ENCODE data around the gene PTGIS. TPM values are rescaled to one million over a fixed set of nuclear protein-coding genes. Genes with fewer than 3 reads are reported as not detected.
A peak's percentile ranks its signal among the peaks of the same experiment; 100 is the strongest.

The PTGIS gene
- total RNA-seq, 1 donor from 2014 or later: 31.0 TPM

DNA sequence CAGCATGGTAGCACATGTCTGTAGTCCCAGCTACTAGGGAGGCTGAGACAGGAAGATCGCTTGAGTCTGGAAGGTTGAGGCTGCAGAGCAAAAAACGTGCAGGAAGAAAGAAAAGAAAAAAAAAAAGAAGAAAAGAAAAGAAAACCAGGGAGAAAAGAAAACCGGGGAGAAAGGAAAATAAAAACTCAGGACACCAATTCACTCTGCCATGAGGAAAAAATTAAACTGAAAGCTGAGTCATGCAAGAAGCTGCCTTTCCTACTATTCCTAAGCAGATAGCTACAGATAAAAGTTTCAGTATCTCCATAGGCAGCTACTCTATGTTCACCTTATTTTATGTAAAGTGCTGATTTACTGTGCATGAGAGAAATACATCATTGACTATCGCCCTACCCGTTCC lies 10.5 kb downstream of the PTGIS start:
- Mint-ChIP-seq H3K27ac (no peak overlapping the region), H3K36me3 (ENCODE audit: low read depth) (peaks cover 38% of the 10 kb centered on the region), H3K4me1 (ENCODE audit: low read depth) (peaks cover 8% of the 10 kb centered on the region), H3K4me3 (ENCODE audit: low read depth) (no peak overlapping the region), H3K9me3 (peaks cover 22% of the 10 kb centered on the region), H3K27me3 (ENCODE audit: low read depth) (peaks cover 10% of the 10 kb centered on the region)
- intact Hi-C loops (cut with micrococcal nuclease): no loop called here
- no peak for DNase-seq (ENCODE audit: low spot score)

DNA sequence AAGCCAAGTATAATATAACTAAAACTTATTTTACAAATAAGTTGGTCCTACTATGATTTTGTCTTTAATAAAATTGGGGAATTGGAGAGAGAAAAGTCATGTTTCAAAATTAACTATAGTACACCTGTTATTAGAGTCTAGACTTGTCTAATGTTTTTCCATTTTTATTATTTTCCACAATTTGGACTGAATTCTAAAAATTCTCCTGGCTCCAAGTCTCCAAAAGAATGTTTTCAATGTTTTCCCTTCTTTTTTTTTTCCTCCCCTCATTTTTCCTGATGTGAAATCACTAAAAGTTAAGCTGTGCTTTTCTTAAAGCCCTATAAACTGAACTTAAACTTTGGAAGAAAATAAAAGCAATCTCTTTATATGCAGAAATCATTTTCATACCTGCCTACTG lies 11.3 kb downstream of the PTGIS start:
- DNase-seq (ENCODE audit: low spot score): no peak
- Mint-ChIP-seq H3K27ac (no peak overlapping the region), H3K27me3 (ENCODE audit: low read depth) (peaks cover 10% of the 10 kb centered on the region), H3K4me3 (ENCODE audit: low read depth) (no peak overlapping the region), H3K9me3 (peaks cover 22% of the 10 kb centered on the region), H3K4me1 (ENCODE audit: low read depth) (peaks cover 7% of the 10 kb centered on the region), H3K36me3 (ENCODE audit: low read depth) (peaks cover 38% of the 10 kb centered on the region)
- intact Hi-C loops (cut with micrococcal nuclease): no loop called here

DNA sequence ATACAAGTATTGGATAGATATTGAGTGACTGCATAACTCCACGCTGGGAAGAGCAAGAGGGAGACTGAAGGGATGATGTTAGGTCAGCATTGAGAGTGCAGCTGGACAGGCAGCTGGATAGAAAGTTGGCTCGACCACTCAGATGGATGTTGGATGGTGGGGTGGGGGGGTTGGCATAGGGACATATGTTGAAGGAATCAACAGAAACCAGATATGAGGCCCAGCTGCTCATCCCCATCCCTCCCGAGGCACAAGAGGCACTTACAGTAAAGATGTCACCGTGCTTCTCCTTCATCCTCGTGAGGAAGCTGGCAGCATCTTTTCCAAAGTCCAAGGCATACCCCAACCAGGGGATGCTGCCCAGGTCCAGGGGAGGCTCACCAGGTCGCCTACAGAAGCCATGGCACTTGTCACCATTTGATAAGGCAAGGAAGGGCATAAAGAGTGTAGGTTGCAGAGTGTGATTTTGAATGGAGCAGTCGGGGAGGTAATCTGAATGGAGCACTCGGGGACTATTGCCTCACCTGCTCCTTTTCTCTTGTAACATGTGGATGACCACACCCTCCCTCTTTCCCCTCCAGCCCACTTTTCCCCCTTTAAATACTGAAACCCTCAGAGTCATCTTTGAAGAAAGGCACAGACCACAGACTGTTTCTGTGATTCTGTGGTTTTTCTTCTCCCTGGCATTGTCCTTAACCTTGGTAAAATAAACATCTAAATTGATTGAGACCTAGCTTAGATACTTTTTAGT lies 18.0 kb downstream of the PTGIS start:
- Mint-ChIP-seq H3K27ac (peak overlapping the region; percentile 67), H3K36me3 (ENCODE audit: low read depth) (peaks cover 22% of the 10 kb centered on the region), H3K9me3 (peaks cover 16% of the 10 kb centered on the region), H3K27me3 (ENCODE audit: low read depth) (no peaks in the 10 kb centered on the region), H3K4me1 (ENCODE audit: low read depth) (peaks cover 4% of the 10 kb centered on the region), H3K4me3 (ENCODE audit: low read depth) (no peak overlapping the region)
- DNase-seq (ENCODE audit: low spot score): no peak
- intact Hi-C loops (cut with micrococcal nuclease): loop anchor here (1.0 kb wide), 1 partner anchor 45 kb away; no protein-coding TSS in a partner anchor

DNA sequence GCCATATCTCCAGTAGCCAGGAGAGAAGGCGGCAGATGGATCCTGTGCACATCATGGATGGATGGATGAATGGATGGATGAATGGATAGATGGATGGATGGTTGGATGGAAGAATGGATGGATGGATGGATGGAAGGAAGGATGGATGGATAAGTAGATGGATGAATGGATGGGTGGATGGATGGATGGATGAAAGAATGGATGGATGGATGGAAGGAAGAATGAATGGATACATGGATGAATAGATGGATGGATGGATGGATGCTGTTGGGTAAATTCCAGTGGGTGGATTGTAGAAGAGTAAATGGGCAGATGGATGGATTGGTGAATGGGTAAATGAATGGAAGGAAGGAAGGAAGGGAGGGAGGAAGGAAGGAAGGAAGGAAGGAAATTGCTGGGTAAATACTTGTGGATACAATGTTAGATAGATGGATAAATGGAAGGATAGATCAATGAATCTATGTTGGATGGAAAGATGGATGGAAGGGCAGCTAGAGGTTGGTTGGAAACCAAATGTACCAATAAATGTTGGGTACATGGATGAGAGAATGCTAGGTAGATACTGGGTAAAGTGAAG lies 19.5 kb downstream of the PTGIS start:
- Mint-ChIP-seq H3K9me3 (peaks cover 16% of the 10 kb centered on the region), H3K4me3 (ENCODE audit: low read depth) (no peak overlapping the region), H3K27me3 (ENCODE audit: low read depth) (no peaks in the 10 kb centered on the region), H3K27ac (no peak overlapping the region), H3K4me1 (ENCODE audit: low read depth) (peaks cover 12% of the 10 kb centered on the region), H3K36me3 (ENCODE audit: low read depth) (peaks cover 35% of the 10 kb centered on the region)
- intact Hi-C loops (cut with micrococcal nuclease): no loop called here
- DNase-seq (ENCODE audit: low spot score): no peak

DNA sequence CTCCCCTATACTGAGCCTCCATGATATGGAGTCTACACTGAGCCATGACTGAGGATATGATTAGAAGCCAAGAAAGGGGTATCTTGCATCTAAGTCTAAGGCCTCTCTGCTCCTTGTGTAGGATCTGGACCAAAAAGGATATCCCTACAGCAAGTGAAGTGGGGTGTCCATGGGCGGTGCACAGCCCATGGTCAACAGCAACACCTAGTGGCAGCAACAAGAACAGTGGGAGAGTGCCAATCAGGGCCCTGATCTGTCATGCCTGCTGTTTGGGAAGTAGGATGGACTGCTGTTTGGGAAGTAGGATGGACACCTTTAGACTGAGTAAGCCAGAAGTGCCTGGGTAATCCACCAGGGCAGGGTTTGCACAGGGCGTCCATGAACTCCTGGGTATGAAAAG lies 22.4 kb downstream of the PTGIS start:
- DNase-seq (ENCODE audit: low spot score): no peak
- Mint-ChIP-seq H3K27me3 (ENCODE audit: low read depth) (no peaks in the 10 kb centered on the region), H3K27ac (no peak overlapping the region), H3K4me1 (ENCODE audit: low read depth) (peaks cover 28% of the 10 kb centered on the region), H3K4me3 (ENCODE audit: low read depth) (no peak overlapping the region), H3K9me3 (peaks cover 16% of the 10 kb centered on the region), H3K36me3 (ENCODE audit: low read depth) (peaks cover 51% of the 10 kb centered on the region)
- intact Hi-C loops (cut with micrococcal nuclease): no loop called here

DNA sequence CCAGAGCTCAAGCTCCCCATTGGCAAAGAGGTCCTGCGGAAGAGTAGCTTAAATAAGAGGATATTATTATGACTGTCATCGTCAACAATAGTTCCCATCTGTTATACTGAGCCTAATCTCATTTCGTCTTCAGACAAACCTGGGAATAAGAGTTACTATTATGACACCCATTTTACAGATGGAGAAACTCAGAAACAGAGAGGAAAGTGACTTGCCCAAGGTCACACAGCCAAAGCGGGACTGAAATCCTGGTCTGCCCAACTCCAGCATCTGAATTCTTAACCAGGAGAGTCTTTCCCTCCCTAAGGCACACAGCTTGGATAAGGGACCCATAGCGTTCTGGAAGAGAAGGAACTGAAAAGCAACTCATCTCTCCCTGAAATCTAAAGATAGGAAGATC lies 23.4 kb downstream of the PTGIS start:
- Mint-ChIP-seq H3K4me3 (ENCODE audit: low read depth) (no peak overlapping the region), H3K27ac (no peak overlapping the region), H3K27me3 (ENCODE audit: low read depth) (no peaks in the 10 kb centered on the region), H3K36me3 (ENCODE audit: low read depth) (peaks cover 62% of the 10 kb centered on the region), H3K9me3 (peaks cover 16% of the 10 kb centered on the region), H3K4me1 (ENCODE audit: low read depth) (peaks cover 31% of the 10 kb centered on the region)
- no peak for DNase-seq (ENCODE audit: low spot score)
- intact Hi-C loops (cut with micrococcal nuclease): no loop called here

DNA sequence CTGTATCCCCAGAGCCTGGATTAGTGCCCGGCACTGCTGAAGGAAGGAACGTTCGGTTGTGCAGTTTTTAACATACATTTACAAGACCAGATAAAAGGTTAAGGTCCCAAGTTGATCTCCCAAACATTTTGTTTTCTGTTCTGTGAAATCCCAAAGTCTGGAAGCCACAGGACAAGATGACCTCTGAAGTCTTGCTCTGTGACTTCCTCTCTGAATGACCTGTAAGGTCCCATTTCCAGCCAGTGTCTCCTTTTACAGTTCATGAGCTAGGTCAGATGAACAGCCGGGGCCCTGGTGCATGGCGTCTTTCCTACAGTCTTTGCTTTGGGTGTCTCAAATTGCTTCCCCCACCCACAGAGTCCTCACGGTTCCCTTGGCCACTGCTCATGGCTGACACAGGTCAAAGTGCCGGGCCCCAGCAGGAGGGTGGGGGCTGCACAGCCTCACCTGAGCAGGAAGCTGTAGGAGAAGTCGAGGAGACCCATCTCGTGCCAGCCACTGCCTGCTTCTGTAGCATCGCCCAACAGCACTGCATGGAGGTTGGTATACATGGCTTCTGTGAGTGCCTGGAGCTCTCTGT lies 24.0 kb downstream of the PTGIS start:
- no peak overlapping the region for H3K4me3 Mint-ChIP-seq (ENCODE audit: low read depth)
- peaks cover 19% of the 10 kb centered on the region for H3K9me3 Mint-ChIP-seq
- peak overlapping the region; percentile 83 for H3K27ac Mint-ChIP-seq
- peaks cover 68% of the 10 kb centered on the region for H3K36me3 Mint-ChIP-seq (ENCODE audit: low read depth)
- intact Hi-C loops (cut with micrococcal nuclease): no loop called here
- DNase-seq (ENCODE audit: low spot score): no peak
- H3K4me1 Mint-ChIP-seq (ENCODE audit: low read depth): peaks cover 31% of the 10 kb centered on the region
- H3K27me3 Mint-ChIP-seq (ENCODE audit: low read depth): no peaks in the 10 kb centered on the region

DNA sequence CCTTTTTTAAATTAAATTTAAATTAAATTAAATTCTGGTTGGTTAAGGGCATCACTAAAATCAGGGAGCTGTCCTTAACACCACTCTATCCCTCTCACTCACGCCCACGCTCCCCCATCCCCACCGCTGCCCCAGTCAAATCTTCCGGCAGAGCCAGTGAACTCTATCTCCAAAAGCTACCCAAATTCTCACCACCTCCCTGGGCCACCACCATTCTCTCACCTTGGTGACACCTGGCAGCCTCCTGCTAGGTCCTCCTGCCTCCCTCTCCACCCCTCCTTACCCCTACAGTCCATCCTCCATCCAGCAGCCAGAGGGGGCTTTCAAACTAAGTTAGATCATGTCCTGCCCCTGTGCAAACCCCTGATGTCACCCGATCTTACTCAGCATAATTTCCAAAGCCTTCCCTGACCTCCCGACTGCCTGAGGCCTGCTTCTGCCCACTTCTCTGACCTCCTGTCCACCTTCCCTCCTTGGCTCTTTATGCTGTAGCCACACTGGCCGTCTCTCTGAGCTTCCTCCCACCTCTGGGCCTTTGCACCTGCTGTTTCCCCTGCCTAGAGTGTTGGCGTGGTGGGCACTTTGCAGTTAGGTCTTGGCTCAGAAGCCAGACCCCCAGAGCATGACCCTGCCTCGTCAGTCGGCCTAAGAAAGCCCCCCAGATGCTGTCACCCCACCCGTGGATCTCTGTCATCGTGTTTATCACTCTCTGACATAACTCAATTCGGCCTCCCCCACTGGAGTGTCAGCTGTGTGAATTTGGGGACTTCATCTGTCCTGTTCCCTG lies 24.7 kb downstream of the PTGIS start:
- H3K27me3 Mint-ChIP-seq (ENCODE audit: low read depth): no peaks in the 10 kb centered on the region
- peaks cover 70% of the 10 kb centered on the region for H3K36me3 Mint-ChIP-seq (ENCODE audit: low read depth)
- peaks cover 31% of the 10 kb centered on the region for H3K4me1 Mint-ChIP-seq (ENCODE audit: low read depth)
- H3K9me3 Mint-ChIP-seq: peaks cover 20% of the 10 kb centered on the region
- peak overlapping the region; percentile 13 for H3K4me3 Mint-ChIP-seq (ENCODE audit: low read depth)
- intact Hi-C loops (cut with micrococcal nuclease): no loop called here
- DNase-seq (ENCODE audit: low spot score): no peak
- H3K27ac Mint-ChIP-seq: peak overlapping the region; percentile 83

DNA sequence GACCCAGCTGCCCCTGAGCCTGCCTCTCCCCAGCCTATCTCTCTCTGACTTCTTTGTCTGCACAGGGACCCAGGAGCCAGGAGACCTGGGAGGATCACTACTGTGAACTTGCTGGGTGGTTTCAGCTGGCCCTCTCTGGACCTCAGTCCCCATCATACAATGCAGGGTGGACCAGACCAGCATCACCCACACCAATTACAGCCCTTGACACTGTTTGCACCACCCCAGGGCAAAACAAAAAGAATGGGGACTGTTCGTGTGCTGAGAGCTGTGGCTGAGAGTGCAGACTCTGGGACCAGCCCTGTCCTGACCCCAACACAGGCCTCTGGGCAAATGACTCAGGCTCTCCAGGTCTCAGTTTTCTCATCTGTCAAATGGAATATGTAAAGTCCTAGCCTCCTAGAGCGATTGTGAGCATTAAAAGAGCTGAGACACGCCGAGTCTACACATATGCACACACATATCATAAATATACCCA lies 25.4 kb downstream of the PTGIS start:
- no peak for DNase-seq (ENCODE audit: low spot score)
- intact Hi-C loops (cut with micrococcal nuclease): no loop called here
- H3K36me3 Mint-ChIP-seq (ENCODE audit: low read depth): peaks cover 75% of the 10 kb centered on the region
- peaks cover 20% of the 10 kb centered on the region for H3K9me3 Mint-ChIP-seq
- no peaks in the 10 kb centered on the region for H3K27me3 Mint-ChIP-seq (ENCODE audit: low read depth)
- peaks cover 34% of the 10 kb centered on the region for H3K4me1 Mint-ChIP-seq (ENCODE audit: low read depth)
- no peak overlapping the region for H3K4me3 Mint-ChIP-seq (ENCODE audit: low read depth)
- H3K27ac Mint-ChIP-seq: peak overlapping the region; percentile 81

DNA sequence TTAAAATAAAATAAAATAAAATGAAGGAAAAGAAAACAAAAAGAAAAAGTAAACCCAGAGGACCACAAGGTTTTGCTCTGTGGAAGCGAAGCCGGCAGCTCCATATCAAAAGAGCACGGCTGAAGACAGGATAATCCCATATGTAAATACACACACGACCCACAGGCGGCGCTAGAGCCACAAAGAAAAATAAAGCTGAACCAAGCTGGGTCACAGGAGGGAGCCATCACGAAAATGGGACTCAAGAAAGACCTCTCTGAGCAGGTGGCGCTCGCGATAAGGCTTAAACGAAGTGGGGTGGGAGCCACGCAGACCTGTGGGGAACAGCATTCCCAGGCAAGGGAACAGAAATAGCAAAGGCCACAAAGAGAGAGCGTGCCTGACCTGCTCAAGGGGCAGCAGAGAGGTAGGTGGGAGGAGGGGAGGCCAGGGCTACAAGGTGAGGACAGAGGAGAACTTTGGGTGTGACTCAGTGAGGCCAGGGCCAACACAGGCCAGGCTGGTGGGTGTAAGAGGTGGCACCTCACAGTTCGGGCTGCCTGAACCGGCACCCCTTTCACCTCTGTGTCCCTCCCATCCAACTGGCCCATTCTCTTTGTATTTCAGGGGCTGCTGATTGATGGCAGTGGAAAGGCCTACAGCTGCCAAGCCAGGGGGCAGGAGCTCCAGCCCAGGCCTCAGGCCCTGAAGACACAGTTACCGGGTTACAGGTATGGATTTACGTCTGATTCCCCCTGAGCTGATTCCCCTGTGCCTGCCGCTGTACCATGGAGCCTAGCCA lies 26.0 kb downstream of the PTGIS start:
- Mint-ChIP-seq H3K4me3 (ENCODE audit: low read depth) (no peak overlapping the region), H3K36me3 (ENCODE audit: low read depth) (peaks cover 81% of the 10 kb centered on the region), H3K9me3 (peaks cover 20% of the 10 kb centered on the region), H3K27ac (peak overlapping the region; percentile 95), H3K27me3 (ENCODE audit: low read depth) (no peaks in the 10 kb centered on the region), H3K4me1 (ENCODE audit: low read depth) (peaks cover 33% of the 10 kb centered on the region)
- intact Hi-C loops (cut with micrococcal nuclease): loop anchor here (1.0 kb wide), 2 partner anchors 61 to 67 kb away; no protein-coding TSS in a partner anchor
- DNase-seq (ENCODE audit: low spot score): peak; percentile 65

DNA sequence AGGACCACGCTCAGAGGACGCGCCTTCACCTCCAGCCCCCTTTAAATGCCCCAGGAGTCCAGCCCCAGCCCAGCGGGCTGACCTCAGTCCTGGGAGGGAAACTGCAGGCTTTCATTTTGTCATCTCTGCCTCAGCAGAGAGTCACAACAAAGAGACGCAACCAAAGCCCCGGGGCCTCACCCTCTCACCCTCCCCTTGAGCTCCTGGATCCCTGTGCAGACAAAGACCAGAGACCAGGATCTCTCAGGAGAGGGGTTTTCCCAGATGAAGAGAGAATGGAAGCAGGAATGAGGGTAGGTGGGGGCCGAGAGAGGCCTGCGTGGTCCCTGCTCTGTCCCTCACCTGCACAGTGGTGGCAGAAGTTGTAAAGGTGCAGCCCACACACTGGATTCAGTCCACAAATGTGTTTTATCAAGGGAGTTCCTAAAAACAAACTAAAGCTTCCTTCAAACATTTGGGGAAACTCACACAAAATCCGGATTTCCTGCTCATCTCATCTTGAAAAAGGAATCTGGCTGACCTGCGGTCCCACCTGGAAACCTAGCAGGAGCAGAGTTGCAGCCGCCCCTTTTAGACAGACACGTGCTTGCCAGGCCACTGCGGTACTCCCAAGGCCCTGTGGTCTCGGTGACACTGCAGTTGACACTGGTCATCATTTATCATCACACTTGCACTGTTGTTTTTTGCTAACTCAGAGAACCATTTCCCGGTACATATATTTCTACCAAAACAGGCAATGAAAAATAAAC lies 27.1 kb downstream of the PTGIS start:
- no peak overlapping the region for H3K4me3 Mint-ChIP-seq (ENCODE audit: low read depth)
- H3K36me3 Mint-ChIP-seq (ENCODE audit: low read depth): peaks cover 74% of the 10 kb centered on the region
- intact Hi-C loops (cut with micrococcal nuclease): loop anchor here (1.0 kb wide), 2 partner anchors 62 to 68 kb away; no protein-coding TSS in a partner anchor
- H3K4me1 Mint-ChIP-seq (ENCODE audit: low read depth): peaks cover 34% of the 10 kb centered on the region
- no peak overlapping the region for H3K27ac Mint-ChIP-seq
- no peak for DNase-seq (ENCODE audit: low spot score)
- no peaks in the 10 kb centered on the region for H3K27me3 Mint-ChIP-seq (ENCODE audit: low read depth)
- peaks cover 12% of the 10 kb centered on the region for H3K9me3 Mint-ChIP-seq
